CD4-positive, alpha-beta T cell treated with Interleukin-4 for 4 hours (primary cell): ENCODE measurements around the gene DISP1.
"Not testable (repeated sequence)": the region's sequence is repeated elsewhere in the genome, so short reads cannot be mapped to it uniquely, and the experiment has no call there.

Experiments
- DNase-seq: peaks from one replicate; pipeline ENCODE4 v3.0.0-alpha.2; 2020

DISP1 gene

GRCh38 chr1:222794656-222795474, 20.0 kb upstream of the DISP1 start:
- DNase-seq: no peak

- no peak for DNase-seq
These were observed 16.7 kb upstream of the DISP1 start for GRCh38 chr1:222798116-222798515.

- no peak for DNase-seq
These were observed 15.9 kb upstream of the DISP1 start for GRCh38 chr1:222798975-222799374.

- DNase-seq: no peak
These were observed 13.8 kb upstream of the DISP1 start for GRCh38 chr1:222801067-222801466.

- no peak for DNase-seq
These were observed 3.2 kb upstream of the DISP1 start for GRCh38 chr1:222811671-222812070.

- DNase-seq: no peak
These were observed 838 bp upstream of the DISP1 start for GRCh38 chr1:222813866-222814535.

- DNase-seq: no peak
These were observed 564 bp downstream of the DISP1 start for GRCh38 chr1:222815440-222815765.

GRCh38 chr1:222817529-222817928, 2.7 kb downstream of the DISP1 start:
- no peak for DNase-seq

- no peak for DNase-seq
These were observed 3.3 kb downstream of the DISP1 start for GRCh38 chr1:222818171-222818570.

GRCh38 chr1:222820171-222820712, 5.4 kb downstream of the DISP1 start:
- no peak for DNase-seq

- no peak for DNase-seq
These were observed 6.4 kb downstream of the DISP1 start for GRCh38 chr1:222821239-222821638.

- DNase-seq: no peak
These were observed 8.9 kb downstream of the DISP1 start for GRCh38 chr1:222823695-222824094.

GRCh38 chr1:222824641-222825040, 9.8 kb downstream of the DISP1 start:
- no peak for DNase-seq

GRCh38 chr1:222828939-222829338, 14.1 kb downstream of the DISP1 start:
- no peak for DNase-seq

GRCh38 chr1:222829868-222830267, 15.0 kb downstream of the DISP1 start:
- no peak for DNase-seq

GRCh38 chr1:222833356-222833876, 18.6 kb downstream of the DISP1 start:
- DNase-seq: no peak

- no peak for DNase-seq
These were observed 28.9 kb downstream of the DISP1 start for GRCh38 chr1:222843469-222844410.

- no peak for DNase-seq
These were observed 29.6 kb downstream of the DISP1 start for GRCh38 chr1:222844411-222844779.

- DNase-seq: no peak
These were observed 30.9 kb downstream of the DISP1 start for GRCh38 chr1:222845763-222846162.

- DNase-seq: not testable (repeated sequence)
These were observed 35.7 kb downstream of the DISP1 start for GRCh38 chr1:222850550-222850949.

GRCh38 chr1:222852326-222852725, 37.5 kb downstream of the DISP1 start:
- no peak for DNase-seq

GRCh38 chr1:222861062-222861461, 46.2 kb downstream of the DISP1 start:
- no peak for DNase-seq
